WTC11 (cell line): ENCODE results near the gene SHANK1.

Experiments
- ATF1 ChIP-seq: sonication (generic); formaldehyde crosslinking; IDR thresholded peaks from 2 replicates; pipeline ENCODE4 v1.8.1; 2023; ENCODE audit warnings: mild to moderate bottlenecking, moderate library complexity, missing genetic modification reagents
- FOXJ3 ChIP-seq: sonication (generic); formaldehyde crosslinking; IDR thresholded peaks from 2 replicates; pipeline ENCODE4 v1.9.0; 2021; ENCODE audit warnings: missing genetic modification reagents, mild to moderate bottlenecking, borderline replicate concordance
- NFE2L1 ChIP-seq: sonication (generic); formaldehyde crosslinking; IDR thresholded peaks from 2 replicates; pipeline ENCODE4 v1.8.1; 2023; ENCODE audit warnings: missing genetic modification reagents
- SP1 ChIP-seq: sonication (generic); formaldehyde crosslinking; conservative IDR thresholded peaks from 2 replicates; pipeline ENCODE4 v1.8.1; 2022; ENCODE audit warnings: missing genetic modification reagents
- USF2 ChIP-seq: sonication (generic); formaldehyde crosslinking; IDR thresholded peaks from 2 replicates; pipeline ENCODE4 v1.8.1; 2023; ENCODE audit warnings: mild to moderate bottlenecking, missing genetic modification reagents, moderate library complexity
- ZNF532 ChIP-seq: fragments of 250-450 bp; sonication (Bioruptor Pico); IDR thresholded peaks from 2 replicates; pipeline ENCODE4 v1.9.0; 2021; ENCODE audit warnings: mild to moderate bottlenecking, borderline replicate concordance
- TF ChIP-seq, protein P1 (sequence below): fragments of 200-600 bp; IDR thresholded peaks from 2 replicates; pipeline ENCODE4 v1.8.0; 2022; ENCODE audit warnings: antibody characterized with exemption
- TF ChIP-seq, protein P2 (sequence below): sonication (generic); formaldehyde crosslinking; IDR thresholded peaks from 2 replicates; pipeline ENCODE4 v1.8.1; 2023; ENCODE audit warnings: mild to moderate bottlenecking, missing genetic modification reagents

DNA sequence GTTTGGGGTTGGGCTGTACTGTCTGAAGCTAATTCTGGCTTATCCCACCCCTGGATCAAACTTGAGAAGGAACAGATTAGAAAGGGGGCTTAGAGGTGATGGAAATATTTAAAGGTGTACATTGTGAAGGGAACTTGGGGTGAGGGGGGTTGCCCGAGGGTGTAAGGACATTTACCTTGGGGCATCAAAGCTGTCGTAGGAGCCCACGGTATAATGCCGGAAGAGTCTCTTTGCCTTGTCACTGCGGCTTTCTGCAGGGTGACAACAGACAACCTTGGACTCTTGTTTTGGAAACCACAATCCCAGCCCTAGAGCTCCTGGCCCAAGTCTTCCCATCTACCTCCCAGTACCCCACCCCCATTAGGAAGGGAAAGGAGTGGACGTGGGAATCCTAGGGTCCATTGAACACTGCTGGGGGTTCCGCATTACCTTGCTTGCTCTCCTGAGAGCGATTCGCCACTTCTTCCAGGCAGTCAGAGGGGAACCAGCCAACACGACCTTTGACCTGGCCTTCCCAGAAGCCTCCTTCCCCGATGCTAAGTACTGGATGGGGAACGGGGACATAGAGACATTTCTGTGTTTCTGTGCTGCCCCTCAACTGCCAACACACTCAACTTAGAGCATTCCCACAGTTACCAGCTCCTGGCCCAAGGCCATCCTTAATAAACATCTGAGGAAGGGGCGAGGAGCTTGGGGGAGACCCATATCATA, 22.0 kb downstream of the SHANK1 start:
- TF ChIP-seq, protein P1, sequence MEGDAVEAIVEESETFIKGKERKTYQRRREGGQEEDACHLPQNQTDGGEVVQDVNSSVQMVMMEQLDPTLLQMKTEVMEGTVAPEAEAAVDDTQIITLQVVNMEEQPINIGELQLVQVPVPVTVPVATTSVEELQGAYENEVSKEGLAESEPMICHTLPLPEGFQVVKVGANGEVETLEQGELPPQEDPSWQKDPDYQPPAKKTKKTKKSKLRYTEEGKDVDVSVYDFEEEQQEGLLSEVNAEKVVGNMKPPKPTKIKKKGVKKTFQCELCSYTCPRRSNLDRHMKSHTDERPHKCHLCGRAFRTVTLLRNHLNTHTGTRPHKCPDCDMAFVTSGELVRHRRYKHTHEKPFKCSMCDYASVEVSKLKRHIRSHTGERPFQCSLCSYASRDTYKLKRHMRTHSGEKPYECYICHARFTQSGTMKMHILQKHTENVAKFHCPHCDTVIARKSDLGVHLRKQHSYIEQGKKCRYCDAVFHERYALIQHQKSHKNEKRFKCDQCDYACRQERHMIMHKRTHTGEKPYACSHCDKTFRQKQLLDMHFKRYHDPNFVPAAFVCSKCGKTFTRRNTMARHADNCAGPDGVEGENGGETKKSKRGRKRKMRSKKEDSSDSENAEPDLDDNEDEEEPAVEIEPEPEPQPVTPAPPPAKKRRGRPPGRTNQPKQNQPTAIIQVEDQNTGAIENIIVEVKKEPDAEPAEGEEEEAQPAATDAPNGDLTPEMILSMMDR = no peak
- TF ChIP-seq ZNF532 (CRISPR knock-in tag) (no peak), USF2 (no peak), ATF1 (CRISPR knock-in tag) (no peak), FOXJ3 (CRISPR knock-in tag) (no peak), NFE2L1 (no peak), SP1 (CRISPR knock-in tag) (no peak)
- TF ChIP-seq, protein P2, sequence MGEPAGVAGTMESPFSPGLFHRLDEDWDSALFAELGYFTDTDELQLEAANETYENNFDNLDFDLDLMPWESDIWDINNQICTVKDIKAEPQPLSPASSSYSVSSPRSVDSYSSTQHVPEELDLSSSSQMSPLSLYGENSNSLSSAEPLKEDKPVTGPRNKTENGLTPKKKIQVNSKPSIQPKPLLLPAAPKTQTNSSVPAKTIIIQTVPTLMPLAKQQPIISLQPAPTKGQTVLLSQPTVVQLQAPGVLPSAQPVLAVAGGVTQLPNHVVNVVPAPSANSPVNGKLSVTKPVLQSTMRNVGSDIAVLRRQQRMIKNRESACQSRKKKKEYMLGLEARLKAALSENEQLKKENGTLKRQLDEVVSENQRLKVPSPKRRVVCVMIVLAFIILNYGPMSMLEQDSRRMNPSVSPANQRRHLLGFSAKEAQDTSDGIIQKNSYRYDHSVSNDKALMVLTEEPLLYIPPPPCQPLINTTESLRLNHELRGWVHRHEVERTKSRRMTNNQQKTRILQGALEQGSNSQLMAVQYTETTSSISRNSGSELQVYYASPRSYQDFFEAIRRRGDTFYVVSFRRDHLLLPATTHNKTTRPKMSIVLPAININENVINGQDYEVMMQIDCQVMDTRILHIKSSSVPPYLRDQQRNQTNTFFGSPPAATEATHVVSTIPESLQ (CRISPR knock-in tag) = no peak
